ENCODE results near the gene SLITRK2. TPM values are rescaled to one million over a fixed set of nuclear protein-coding genes. Genes with fewer than 3 reads are reported as not detected.

The SLITRK2 gene
- total and polyA plus RNA-seq, 10 of the 15 experiments (the other 5 are each of a cell fraction or from before 2014, with no cell fraction given): not detected

DNA sequence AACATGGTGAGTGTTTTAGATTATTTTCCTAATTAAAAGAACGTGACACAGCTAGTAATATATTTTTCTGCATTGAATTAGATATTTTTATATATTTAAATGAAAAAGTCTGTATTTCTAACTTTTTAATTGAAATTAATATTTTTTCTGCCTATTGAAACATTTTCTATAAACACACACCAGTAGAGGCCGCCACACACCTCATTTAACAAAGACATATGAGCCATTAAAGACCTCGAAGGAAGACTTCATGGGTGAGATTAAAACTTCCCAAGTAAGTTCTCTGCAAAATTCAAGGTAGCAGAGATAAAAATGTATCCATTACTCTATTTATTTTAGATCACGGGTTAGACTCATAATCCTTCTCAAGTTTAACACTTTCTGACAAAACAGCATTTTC is 8.3 kb downstream of the SLITRK2 start (continued):
- no peak for TF ChIP-seq POLR2A (IDR thresholded peaks at IDR 0.05; ENCODE audit: low read depth, low read length)
- TF ChIP-seq, protein P1, sequence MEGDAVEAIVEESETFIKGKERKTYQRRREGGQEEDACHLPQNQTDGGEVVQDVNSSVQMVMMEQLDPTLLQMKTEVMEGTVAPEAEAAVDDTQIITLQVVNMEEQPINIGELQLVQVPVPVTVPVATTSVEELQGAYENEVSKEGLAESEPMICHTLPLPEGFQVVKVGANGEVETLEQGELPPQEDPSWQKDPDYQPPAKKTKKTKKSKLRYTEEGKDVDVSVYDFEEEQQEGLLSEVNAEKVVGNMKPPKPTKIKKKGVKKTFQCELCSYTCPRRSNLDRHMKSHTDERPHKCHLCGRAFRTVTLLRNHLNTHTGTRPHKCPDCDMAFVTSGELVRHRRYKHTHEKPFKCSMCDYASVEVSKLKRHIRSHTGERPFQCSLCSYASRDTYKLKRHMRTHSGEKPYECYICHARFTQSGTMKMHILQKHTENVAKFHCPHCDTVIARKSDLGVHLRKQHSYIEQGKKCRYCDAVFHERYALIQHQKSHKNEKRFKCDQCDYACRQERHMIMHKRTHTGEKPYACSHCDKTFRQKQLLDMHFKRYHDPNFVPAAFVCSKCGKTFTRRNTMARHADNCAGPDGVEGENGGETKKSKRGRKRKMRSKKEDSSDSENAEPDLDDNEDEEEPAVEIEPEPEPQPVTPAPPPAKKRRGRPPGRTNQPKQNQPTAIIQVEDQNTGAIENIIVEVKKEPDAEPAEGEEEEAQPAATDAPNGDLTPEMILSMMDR (IDR thresholded peaks at IDR 0.05 in 2 of 3, conservative IDR thresholded peaks at IDR 0.05 in 1 of 3; ENCODE audit: control insufficient read depth in 2 of 3, extremely low read depth in 1 of 3, insufficient read depth in 1 of 3, low read depth in 3 of 3, low read length in 3 of 3): peak in 1 of 3 experiments; percentile 28; a peak in 1 of 6 replicates
- TF ChIP-seq SMC3 (IDR thresholded peaks at IDR 0.05; ENCODE audit: borderline replicate concordance, low read length): 0 out of 2 replicates have a peak, but pooled peaks have one; percentile 13
- no peak for TF ChIP-seq TCF7 (IDR thresholded peaks at IDR 0.05; ENCODE audit: borderline replicate concordance)
- TF ChIP-seq NR2C1 (IDR thresholded peaks at IDR 0.05): no peak
- TF ChIP-seq PAX5 (IDR thresholded peaks at IDR 0.05; ENCODE audit: borderline replicate concordance, low read depth, low read length): no peak
- peak; percentile 36 for TF ChIP-seq RAD21 (IDR thresholded peaks at IDR 0.05; ENCODE audit: insufficient read depth, low read depth, low read length)
- TF ChIP-seq, protein P2, sequence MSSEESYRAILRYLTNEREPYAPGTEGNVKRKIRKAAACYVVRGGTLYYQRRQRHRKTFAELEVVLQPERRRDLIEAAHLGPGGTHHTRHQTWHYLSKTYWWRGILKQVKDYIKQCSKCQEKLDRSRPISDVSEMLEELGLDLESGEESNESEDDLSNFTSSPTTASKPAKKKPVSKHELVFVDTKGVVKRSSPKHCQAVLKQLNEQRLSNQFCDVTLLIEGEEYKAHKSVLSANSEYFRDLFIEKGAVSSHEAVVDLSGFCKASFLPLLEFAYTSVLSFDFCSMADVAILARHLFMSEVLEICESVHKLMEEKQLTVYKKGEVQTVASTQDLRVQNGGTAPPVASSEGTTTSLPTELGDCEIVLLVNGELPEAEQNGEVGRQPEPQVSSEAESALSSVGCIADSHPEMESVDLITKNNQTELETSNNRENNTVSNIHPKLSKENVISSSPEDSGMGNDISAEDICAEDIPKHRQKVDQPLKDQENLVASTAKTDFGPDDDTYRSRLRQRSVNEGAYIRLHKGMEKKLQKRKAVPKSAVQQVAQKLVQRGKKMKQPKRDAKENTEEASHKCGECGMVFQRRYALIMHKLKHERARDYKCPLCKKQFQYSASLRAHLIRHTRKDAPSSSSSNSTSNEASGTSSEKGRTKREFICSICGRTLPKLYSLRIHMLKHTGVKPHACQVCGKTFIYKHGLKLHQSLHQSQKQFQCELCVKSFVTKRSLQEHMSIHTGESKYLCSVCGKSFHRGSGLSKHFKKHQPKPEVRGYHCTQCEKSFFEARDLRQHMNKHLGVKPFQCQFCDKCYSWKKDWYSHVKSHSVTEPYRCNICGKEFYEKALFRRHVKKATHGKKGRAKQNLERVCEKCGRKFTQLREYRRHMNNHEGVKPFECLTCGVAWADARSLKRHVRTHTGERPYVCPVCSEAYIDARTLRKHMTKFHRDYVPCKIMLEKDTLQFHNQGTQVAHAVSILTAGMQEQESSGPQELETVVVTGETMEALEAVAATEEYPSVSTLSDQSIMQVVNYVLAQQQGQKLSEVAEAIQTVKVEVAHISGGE (CRISPR knock-in tag; IDR thresholded peaks at IDR 0.05): no peak
- TF ChIP-seq SUZ12 (IDR thresholded peaks at IDR 0.05; ENCODE audit: unreplicated experiment): no peak
- TF ChIP-seq, protein P3, sequence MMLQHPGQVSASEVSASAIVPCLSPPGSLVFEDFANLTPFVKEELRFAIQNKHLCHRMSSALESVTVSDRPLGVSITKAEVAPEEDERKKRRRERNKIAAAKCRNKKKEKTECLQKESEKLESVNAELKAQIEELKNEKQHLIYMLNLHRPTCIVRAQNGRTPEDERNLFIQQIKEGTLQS (IDR thresholded peaks at IDR 0.05; ENCODE audit: borderline replicate concordance, extremely low read depth, low read depth, low read length): no peak
